HG03460 (cell line): Measurements from ENCODE around the gene KNOP1.
"Not testable (repeated sequence)": the region's sequence is repeated elsewhere in the genome, so short reads cannot be mapped to it uniquely, and the experiment has no call there.

Source experiments
- ATAC-seq: cut with Tn5 transposase; IDR thresholded peaks from one replicate; pipeline ENCODE4 v1.9.1; 2021; ENCODE audit not compliant: unreplicated experiment

KNOP1 gene

GRCh38 chr16:19688396-19689024 is 29.5 kb downstream of the KNOP1 start:
- ATAC-seq = no peak

- ATAC-seq = no peak
Measured at GRCh38 chr16:19687279-19687678, 30.7 kb downstream of the KNOP1 start.

- no peak for ATAC-seq
Measured at GRCh38 chr16:19685176-19685575, 32.9 kb downstream of the KNOP1 start.

GRCh38 chr16:19683453-19684236 is 34.4 kb downstream of the KNOP1 start:
- no peak for ATAC-seq

DNA sequence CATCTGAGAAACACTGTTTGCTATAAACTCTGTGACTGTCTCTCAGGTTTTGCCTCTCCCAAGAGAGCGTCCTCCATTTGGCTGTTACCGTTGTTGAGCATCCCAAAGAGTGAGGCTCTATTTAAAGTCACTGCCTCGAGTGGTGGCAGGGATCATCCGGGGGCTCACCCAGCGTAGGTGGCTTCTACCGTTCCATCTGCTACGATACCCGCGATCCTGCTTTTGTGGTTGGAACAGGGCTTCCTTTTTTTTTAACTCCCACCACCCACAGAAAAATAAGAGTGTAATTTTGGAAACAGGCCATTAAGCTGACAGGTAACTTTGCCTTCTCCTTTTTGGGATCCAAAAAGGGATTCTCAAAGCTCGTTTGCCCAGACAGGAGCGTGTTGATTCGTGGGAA is 36.4 kb downstream of the KNOP1 start:
- ATAC-seq = no peak

GRCh38 chr16:19680881-19681340 is 37.1 kb downstream of the KNOP1 start:
- ATAC-seq = no peak

DNA sequence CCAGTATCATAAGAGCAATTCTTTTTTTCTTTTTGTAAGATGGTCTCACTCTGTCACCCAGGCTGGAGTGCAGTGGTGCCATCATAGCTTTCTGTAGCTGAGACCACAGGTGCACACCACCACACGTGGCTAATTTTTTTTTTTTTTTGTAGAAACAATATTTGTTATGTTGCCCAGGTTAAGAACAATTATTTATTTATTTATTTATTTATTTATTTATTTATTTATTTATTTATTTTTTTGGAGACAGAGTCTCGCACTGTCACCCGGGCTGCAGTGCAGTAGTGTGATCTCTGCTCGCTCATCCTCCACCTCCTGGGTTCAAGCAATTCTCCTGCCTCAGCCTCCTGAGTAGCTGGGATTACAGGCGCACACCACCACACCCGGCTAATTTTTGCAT is 38.7 kb downstream of the KNOP1 start:
- ATAC-seq = not testable (repeated sequence)

GRCh38 chr16:19678804-19679203 is 39.2 kb downstream of the KNOP1 start:
- ATAC-seq = no peak

GRCh38 chr16:19677402-19677801 is 40.6 kb downstream of the KNOP1 start:
- no peak for ATAC-seq

- no peak for ATAC-seq
Measured at GRCh38 chr16:19674485-19674884, 43.5 kb downstream of the KNOP1 start.

DNA sequence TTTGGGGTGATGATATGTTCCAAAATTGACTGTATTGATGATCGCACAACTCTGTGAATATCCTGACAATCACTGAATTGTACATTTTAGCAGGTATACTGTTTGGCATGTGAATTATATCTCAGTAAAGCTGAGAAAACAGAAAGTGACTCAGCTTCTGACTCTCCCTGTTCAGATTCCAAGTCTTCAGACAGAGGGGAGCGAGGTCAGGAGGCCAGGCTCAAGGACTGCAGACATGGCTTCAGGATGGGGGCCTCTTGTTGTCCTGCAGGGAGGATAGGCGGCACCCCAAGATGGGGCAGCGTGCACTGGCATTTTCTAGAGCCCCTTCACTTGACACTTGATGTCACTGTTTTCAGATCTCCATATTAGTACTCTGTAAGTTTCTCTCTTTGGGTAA is 45.6 kb downstream of the KNOP1 start:
- ATAC-seq = no peak

DNA sequence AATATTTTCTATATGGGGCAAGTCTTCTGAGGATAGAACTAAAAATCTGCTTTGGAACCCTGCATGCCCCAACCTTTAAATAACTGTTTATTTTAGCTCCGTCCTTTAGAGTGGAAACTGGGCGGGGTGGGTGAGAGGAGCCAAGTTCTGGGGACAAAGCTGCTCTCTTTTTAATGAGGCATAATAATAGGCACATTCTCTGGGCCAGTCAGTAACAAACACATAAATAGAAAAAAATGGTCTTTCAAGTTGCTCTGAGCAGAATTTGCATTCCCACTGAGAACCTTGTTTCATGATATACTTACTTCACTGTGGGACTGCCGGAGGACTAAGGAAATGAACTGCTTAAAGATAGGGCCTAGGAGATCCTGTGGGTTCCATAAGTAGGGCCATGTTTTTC is 51.5 kb downstream of the KNOP1 start:
- no peak for ATAC-seq

GRCh38 chr16:19665313-19665712 is 52.7 kb downstream of the KNOP1 start:
- ATAC-seq = not testable (repeated sequence)

- no peak for ATAC-seq
Measured at GRCh38 chr16:19664166-19664565, 53.9 kb downstream of the KNOP1 start.

- no peak for ATAC-seq
Measured at GRCh38 chr16:19662351-19662750, 55.7 kb downstream of the KNOP1 start.

DNA sequence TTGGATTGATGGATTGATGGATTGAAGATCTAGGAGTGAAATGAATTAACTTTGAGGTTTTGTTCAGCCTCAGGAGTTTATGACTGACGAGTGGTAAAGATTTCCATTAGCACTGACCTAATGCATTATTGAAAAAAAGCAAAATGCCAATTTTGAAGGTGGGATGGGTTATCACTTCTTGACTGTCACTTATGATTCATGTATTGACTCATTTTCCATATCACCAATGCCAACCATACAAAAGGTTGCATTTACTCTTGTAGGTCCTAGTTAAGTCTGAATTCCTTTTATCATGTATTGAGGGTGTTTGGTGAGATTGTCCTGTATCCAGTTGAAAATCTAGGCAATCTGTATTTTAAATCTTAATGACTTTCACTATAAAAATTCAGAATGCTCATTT is 57.6 kb downstream of the KNOP1 start:
- ATAC-seq = no peak

DNA sequence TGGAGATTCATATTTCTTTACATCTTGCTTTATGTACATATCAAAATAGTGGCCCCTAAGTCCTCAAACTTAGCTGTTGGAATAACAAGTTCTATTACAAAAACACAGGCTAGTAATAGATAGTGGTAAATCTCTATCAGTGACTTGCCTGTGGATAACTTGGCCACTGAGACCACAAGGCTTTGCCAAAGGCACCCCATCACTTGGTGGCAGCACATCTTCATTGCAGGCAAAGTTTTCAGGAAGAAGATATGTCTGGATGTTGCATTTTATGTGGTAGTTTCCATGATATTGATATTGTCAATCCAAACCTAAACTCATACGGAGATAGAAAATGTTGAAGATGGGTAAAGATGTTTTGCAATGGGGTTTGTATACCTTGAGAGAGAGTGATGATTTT is 58.5 kb downstream of the KNOP1 start:
- ATAC-seq = no peak

GRCh38 chr16:19657831-19658230 is 60.2 kb downstream of the KNOP1 start:
- ATAC-seq = no peak

GRCh38 chr16:19655242-19655777 is 62.7 kb downstream of the KNOP1 start:
- ATAC-seq = no peak

DNA sequence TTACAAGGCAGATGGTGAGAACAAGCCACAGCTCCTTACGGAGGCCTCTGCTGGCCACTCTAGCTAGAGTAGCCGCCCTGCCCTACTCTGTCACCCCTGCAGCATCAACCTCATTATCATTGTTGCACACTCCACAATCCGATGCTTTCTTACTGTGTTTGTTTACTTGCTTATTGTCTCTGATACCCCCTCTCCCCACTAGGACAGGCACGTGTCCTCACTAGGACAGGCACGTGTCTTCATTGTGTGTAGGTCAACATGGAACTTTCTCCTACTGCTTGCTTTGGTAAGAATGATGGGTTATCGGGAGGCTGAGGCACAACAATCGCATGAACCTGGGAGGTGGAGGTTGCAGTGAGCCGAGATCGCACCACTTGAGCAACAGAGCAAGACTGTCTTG is 63.9 kb downstream of the KNOP1 start:
- ATAC-seq = no peak
